Esophagus (tissue), 2 donors: ENCODE results near the gene PIP5KL1. TPM values are rescaled to one million over a fixed set of nuclear protein-coding genes. Genes with fewer than 3 reads are reported as not detected.

Experiments used
- H3K27ac ChIP-seq, 2 donors: one replicate each; pipeline ENCODE4 v1.5.1; 2013; ENCODE audit warnings: low read depth in 2 of 2, mild to moderate bottlenecking in 2 of 2, inconsistent platforms in 1 of 2, low read length in 1 of 2, moderate library complexity in 1 of 2
- H3K27me3 ChIP-seq, 2 donors: one replicate each; pipeline ENCODE4 v1.6.1; 2013; ENCODE audit warnings: low read length in 2 of 2, control low read depth in 1 of 2, mild to moderate bottlenecking in 1 of 2; ENCODE audit not compliant: insufficient read depth in 2 of 2, control insufficient read depth in 1 of 2
- H3K36me3 ChIP-seq, 2 donors: one replicate each; pipeline ENCODE4 v1.6.1; 2013; ENCODE audit warnings: low read length in 1 of 2; ENCODE audit not compliant: control insufficient read depth in 2 of 2, insufficient read depth in 2 of 2
- H3K4me1 ChIP-seq, 2 donors: one replicate each; pipeline ENCODE4 v1.6.1; 2013; ENCODE audit warnings: low read length in 1 of 2; ENCODE audit not compliant: control insufficient read depth in 2 of 2, insufficient read depth in 2 of 2
- H3K4me3 ChIP-seq, 2 donors: one replicate each; pipeline ENCODE4 v1.5.1; 2013; ENCODE audit warnings: low read length in 2 of 2, mild to moderate bottlenecking in 2 of 2, low read depth in 1 of 2, moderate library complexity in 1 of 2
- H3K9me3 ChIP-seq, 2 donors: one replicate each; pipeline ENCODE4 v1.6.1; 2013; ENCODE audit warnings: mild to moderate bottlenecking in 2 of 2, low read depth in 1 of 2, low read length in 1 of 2, moderate library complexity in 1 of 2; ENCODE audit not compliant: control insufficient read depth in 2 of 2, insufficient read depth in 1 of 2
- WGBS, 2 donors: extraction: QIAGEN DNeasy Blood & Tissue Kit; methylation state at CpG; one replicate each; pipeline ENCODE4 v1.1.7; 2013; 5-methylcytosine and 5-hydroxymethylcytosine counted together
- polyA plus RNA-seq, 2 donors: library from polyadenylated mRNA; stranded (reverse); fragments of 200-250 nt; gene quantifications; one replicate each; pipeline ENCODE4 v1.2.3, GENCODE V29; 2013
- donor health status: healthy with polysubstance abuse.
- donor health status: Bipolar disorder and iron deficiency.

PIP5KL1 gene
- polyA plus RNA-seq, 2 donors: 2.7 to 4.8 TPM

GRCh38 chr9:127943011-127943662 is 12.6 kb upstream of the PIP5KL1 start:
- 77 to 80% methylated on average over 14 of the region's 14 CpGs for WGBS, 2 donors
- H3K9me3 ChIP-seq: no peaks in the 10 kb centered on the region
- peaks cover 0 to 48% of the 10 kb centered on the region in 2 donors for H3K36me3 ChIP-seq
- no peak overlapping the region for H3K4me3 ChIP-seq
- H3K4me1 ChIP-seq: peaks cover 0 to 3% of the 10 kb centered on the region in 2 donors
- H3K27me3 ChIP-seq: no peaks in the 10 kb centered on the region
- peak overlapping the region in 1 of 2 donors; percentile 39 for H3K27ac ChIP-seq

GRCh38 chr9:127942216-127943010 is 11.8 kb upstream of the PIP5KL1 start:
- Histone ChIP-seq H3K9me3 (no peaks in the 10 kb centered on the region), H3K4me1 (peaks cover 0 to 3% of the 10 kb centered on the region in 2 donors), H3K27me3 (no peaks in the 10 kb centered on the region), H3K4me3 (no peak overlapping the region), H3K36me3 (peaks cover 0 to 42% of the 10 kb centered on the region in 2 donors), H3K27ac (no peak overlapping the region)
- WGBS, 2 donors: 56 to 60% methylated on average over 18 of the region's 18 CpGs

GRCh38 chr9:127941961-127942215 is 11.3 kb upstream of the PIP5KL1 start:
- H3K36me3 ChIP-seq: peaks cover 0 to 42% of the 10 kb centered on the region in 2 donors
- H3K27me3 ChIP-seq: no peaks in the 10 kb centered on the region
- no peak overlapping the region for H3K27ac ChIP-seq
- 64 to 74% methylated on average over 3 of the region's 3 CpGs for WGBS, 2 donors
- H3K9me3 ChIP-seq: no peaks in the 10 kb centered on the region
- no peak overlapping the region for H3K4me3 ChIP-seq
- H3K4me1 ChIP-seq: peaks cover 3% of the 10 kb centered on the region in 2 donors

- Histone ChIP-seq H3K9me3 (no peaks in the 10 kb centered on the region), H3K36me3 (peaks cover 0 to 39% of the 10 kb centered on the region in 2 donors), H3K4me3 (no peak overlapping the region), H3K27ac (no peak overlapping the region), H3K27me3 (no peaks in the 10 kb centered on the region), H3K4me1 (peaks cover 6 to 8% of the 10 kb centered on the region in 2 donors)
- 78% methylated on average over 18 of the region's 18 CpGs for WGBS, 2 donors
Observed at GRCh38 chr9:127941062-127941960, 10.7 kb upstream of the PIP5KL1 start.

- 90 to 93% methylated on average over 4 of the region's 4 CpGs for WGBS, 2 donors
- H3K4me1 ChIP-seq: peaks cover 8 to 11% of the 10 kb centered on the region in 2 donors
- peaks cover 0 to 35% of the 10 kb centered on the region in 2 donors for H3K36me3 ChIP-seq
- H3K27me3 ChIP-seq: no peaks in the 10 kb centered on the region
- no peak overlapping the region for H3K27ac ChIP-seq
- H3K9me3 ChIP-seq: no peaks in the 10 kb centered on the region
- H3K4me3 ChIP-seq: no peak overlapping the region
Observed at GRCh38 chr9:127940593-127940992, 10.0 kb upstream of the PIP5KL1 start.

GRCh38 chr9:127938298-127938690 is 7.7 kb upstream of the PIP5KL1 start:
- Histone ChIP-seq H3K9me3 (no peaks in the 10 kb centered on the region), H3K4me3 (peak overlapping the region; percentile 69 to 90), H3K36me3 (peaks cover 0 to 24% of the 10 kb centered on the region in 2 donors), H3K27me3 (no peaks in the 10 kb centered on the region), H3K27ac (peak overlapping the region in 1 of 2 donors; percentile 89), H3K4me1 (peaks cover 8 to 11% of the 10 kb centered on the region in 2 donors)
- 27 to 37% methylated on average over 24 to 25 of the region's 25 CpGs for WGBS, 2 donors

- H3K36me3 ChIP-seq: peaks cover 0 to 21% of the 10 kb centered on the region in 2 donors
- H3K4me1 ChIP-seq: peaks cover 8 to 11% of the 10 kb centered on the region in 2 donors
- peak within 1 kb of the TSS; percentile 9 to 89 for H3K27ac ChIP-seq
Observed at GRCh38 chr9:127937388-127938297, 7.1 kb upstream of the PIP5KL1 start, which contains the start of gene DPM2. TSS of gene DPM2 (minus strand) at chr9:127937854. CDS start at chr9:127937820, 34 bp downstream.

GRCh38 chr9:127937056-127937387 is 6.4 kb upstream of the PIP5KL1 start:
- 4 to 7% methylated on average over 7 of the region's 7 CpGs for WGBS, 2 donors
- Histone ChIP-seq H3K9me3 (no peaks in the 10 kb centered on the region), H3K27ac (peak overlapping the region in 1 of 2 donors; percentile 89), H3K27me3 (no peaks in the 10 kb centered on the region), H3K4me3 (peak overlapping the region; percentile 69 to 90), H3K4me1 (peaks cover 5 to 11% of the 10 kb centered on the region in 2 donors), H3K36me3 (peaks cover 0 to 15% of the 10 kb centered on the region in 2 donors)

More at GRCh38 chr9:127937388-127938297, 7.1 kb upstream of the PIP5KL1 start, which contains the start of gene DPM2:
- Histone ChIP-seq H3K27me3 (no peaks in the 10 kb centered on the region), H3K9me3 (no peaks in the 10 kb centered on the region), H3K4me3 (peak within 1 kb of the TSS; percentile 69 to 90)
- 3 to 5% methylated on average over 60 of the region's 60 CpGs for WGBS, 2 donors
